NT2/D1 (cell line): ENCODE measurements around the gene SPAG17.

Source experiments
- DNase-seq: peaks from one replicate; pipeline ENCODE4 v3.0.0-alpha.2; 2011; ENCODE audit warnings: low read depth, low spot score
- H3K27me3 ChIP-seq: 2 replicates; pipeline ENCODE4 v1.6.0; 2011; ENCODE audit warnings: mild to moderate bottlenecking; ENCODE audit not compliant: insufficient read length, insufficient read depth
- H3K36me3 ChIP-seq: 2 replicates; pipeline ENCODE4 v1.6.1; 2011; ENCODE audit warnings: mild to moderate bottlenecking, low read length, mixed read lengths; ENCODE audit not compliant: insufficient read depth, insufficient read length
- H3K4me1 ChIP-seq: 2 replicates; pipeline ENCODE4 v1.5.1; 2011; ENCODE audit not compliant: insufficient read depth, insufficient read length
- H3K4me3 ChIP-seq: 2 replicates; pipeline ENCODE4 v1.5.1; 2011; ENCODE audit warnings: low read depth; ENCODE audit not compliant: insufficient read length
- H3K9ac ChIP-seq: 2 replicates; pipeline ENCODE4 v1.6.0; 2011; ENCODE audit warnings: low read depth; ENCODE audit not compliant: insufficient read length
- H3K9me3 ChIP-seq: 2 replicates; pipeline ENCODE4 v1.5.1; 2011; ENCODE audit warnings: mild to moderate bottlenecking, low read length; ENCODE audit not compliant: insufficient read depth
- SUZ12 ChIP-seq: IDR thresholded peaks from 2 replicates; pipeline ENCODE4 v1.6.1; 2011; ENCODE audit not compliant: insufficient read length, insufficient read depth; ENCODE audit errors: extremely low read depth
- YY1 ChIP-seq: IDR thresholded peaks from 2 replicates; pipeline ENCODE4 v1.6.1; 2011; ENCODE audit not compliant: insufficient read length, insufficient read depth
- ZNF274 ChIP-seq: IDR thresholded peaks from 2 replicates; pipeline ENCODE4 v1.6.1; 2011; ENCODE audit warnings: mild to moderate bottlenecking, low read depth, low read length

SPAG17 gene

DNA sequence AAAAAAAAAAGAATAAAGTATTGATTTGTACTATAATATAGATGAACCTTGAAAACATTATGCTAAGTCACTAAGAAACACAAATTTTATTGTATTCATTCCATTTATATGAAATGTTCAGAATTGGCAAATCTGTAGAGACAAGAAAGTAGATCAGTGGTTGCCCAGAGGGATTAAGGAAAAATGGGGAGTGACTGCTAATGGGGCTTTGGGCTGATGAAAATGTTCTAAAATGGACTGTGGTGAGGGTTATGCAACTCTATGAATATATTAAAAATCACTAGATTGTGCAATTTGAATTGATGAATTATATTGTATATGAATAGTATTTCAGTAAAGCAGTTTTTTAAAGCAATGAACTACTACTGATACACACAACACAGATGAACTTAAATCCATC lies 265.7 kb downstream of the SPAG17 start:
- H3K9ac ChIP-seq, result no peak overlapping the region
- DNase-seq, result no peak
- H3K27me3 ChIP-seq, result no peaks in the 10 kb centered on the region
- H3K4me1 ChIP-seq, result no peaks in the 10 kb centered on the region
- H3K9me3 ChIP-seq, result peaks cover 6% of the 10 kb centered on the region; the same call in 1 of the 2 replicates
- H3K4me3 ChIP-seq, result no peak overlapping the region
- peaks cover 47% of the 10 kb centered on the region for H3K36me3 ChIP-seq
- TF ChIP-seq SUZ12 (no peak), YY1 (no peak), ZNF274 (no peak)

DNA sequence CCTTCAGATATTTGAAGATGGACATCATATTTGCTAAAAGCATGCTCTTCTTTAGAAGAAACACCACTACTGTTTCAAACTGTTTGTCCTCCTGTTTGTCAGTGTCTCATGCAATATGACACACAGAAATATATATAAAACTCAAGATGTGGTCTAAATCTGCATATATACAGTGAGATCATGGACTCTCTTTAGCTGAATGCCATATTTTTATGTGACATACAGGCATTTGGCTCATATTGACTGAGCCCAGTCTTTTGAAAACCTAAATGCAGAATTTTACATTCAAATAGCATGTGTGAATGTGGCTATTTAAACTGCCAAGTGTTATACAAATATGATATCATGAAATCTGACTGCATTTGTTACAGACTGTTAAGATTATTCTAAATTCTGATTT lies 274.0 kb downstream of the SPAG17 start:
- DNase-seq, result no peak
- no peaks in the 10 kb centered on the region for H3K9me3 ChIP-seq
- H3K4me1 ChIP-seq, result no peaks in the 10 kb centered on the region
- no peaks in the 10 kb centered on the region for H3K27me3 ChIP-seq
- no peak overlapping the region for H3K4me3 ChIP-seq
- peaks cover 81% of the 10 kb centered on the region for H3K36me3 ChIP-seq
- no peak overlapping the region for H3K9ac ChIP-seq
- no peak for TF ChIP-seq YY1

DNA sequence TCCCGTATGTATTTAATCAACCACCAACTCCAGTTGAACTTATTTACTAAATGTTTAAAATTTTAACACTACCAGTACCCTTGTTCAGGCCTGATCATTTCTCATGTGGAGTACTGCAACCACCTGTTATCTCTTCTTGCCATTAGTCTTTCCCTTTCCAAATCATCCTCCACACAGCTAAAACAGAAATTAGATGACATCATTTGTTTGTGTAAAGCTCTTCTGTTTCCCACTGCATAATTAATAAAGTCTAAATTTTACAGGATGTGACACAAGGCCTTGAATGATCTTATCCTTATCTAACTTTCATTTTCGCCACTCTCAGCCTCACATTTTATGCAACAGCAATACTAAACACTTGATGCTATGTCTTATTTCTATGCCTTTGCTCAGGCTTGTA lies 280.0 kb downstream of the SPAG17 start:
- no peak for DNase-seq
- no peaks in the 10 kb centered on the region for H3K27me3 ChIP-seq
- no peak overlapping the region for H3K9ac ChIP-seq
- no peaks in the 10 kb centered on the region for H3K4me1 ChIP-seq
- TF ChIP-seq ZNF274, result no peak
- TF ChIP-seq SUZ12, result no peak
- TF ChIP-seq YY1, result no peak
- H3K4me3 ChIP-seq, result no peak overlapping the region
- H3K9me3 ChIP-seq, result no peaks in the 10 kb centered on the region
- peaks cover 71% of the 10 kb centered on the region for H3K36me3 ChIP-seq

DNA sequence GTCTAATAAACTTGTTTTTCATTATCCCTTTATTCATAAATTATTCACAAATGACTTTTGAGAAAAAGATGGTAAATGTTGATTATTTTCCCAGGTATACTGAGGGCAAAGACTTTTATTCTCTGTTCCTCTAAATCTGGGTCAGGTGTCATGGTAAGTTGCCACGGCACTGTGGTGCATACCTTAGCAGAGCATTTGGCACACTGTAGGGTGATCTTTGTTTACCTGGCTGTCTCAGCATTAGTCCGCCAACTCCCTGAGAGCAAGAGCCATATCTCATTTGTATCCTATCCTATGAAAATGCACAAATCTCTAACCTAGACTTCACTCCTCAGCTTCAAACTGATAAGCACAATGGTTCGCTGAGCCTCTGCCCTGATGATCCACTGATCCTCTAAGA lies 280.5 kb downstream of the SPAG17 start:
- no peak for DNase-seq
- TF ChIP-seq ZNF274 (no peak), SUZ12 (no peak), YY1 (no peak)
- H3K36me3 ChIP-seq, result peaks cover 66% of the 10 kb centered on the region
- H3K9me3 ChIP-seq, result no peaks in the 10 kb centered on the region
- no peaks in the 10 kb centered on the region for H3K4me1 ChIP-seq
- H3K27me3 ChIP-seq, result no peaks in the 10 kb centered on the region
- no peak overlapping the region for H3K4me3 ChIP-seq
- H3K9ac ChIP-seq, result no peak overlapping the region
